H1 (cell line): ENCODE results near the gene URM1.

Source experiments
- CHD2 ChIP-seq: IDR thresholded peaks from 2 replicates; pipeline ENCODE4 v1.6.1; 2012; ENCODE audit warnings: low read length, improper control_type of control experiment
- EP300 ChIP-seq, 2 experiments: IDR thresholded peaks; 1 replicate in 1 of 2; 2 replicates in 1 of 2; pipeline ENCODE4 v1.6.1; 2011 to 2012; ENCODE audit warnings: low read depth in 2 of 2, low read length in 2 of 2, mild to moderate bottlenecking in 2 of 2, borderline replicate concordance in 1 of 2, inconsistent platforms in 1 of 2, moderate library complexity in 1 of 2
- EZH2 ChIP-seq: fragments of 200-600 bp; sonication (generic); IDR thresholded peaks from 2 replicates; pipeline ENCODE4 v1.7.1; 2012; ENCODE audit warnings: low read depth, mild to moderate bottlenecking, moderate library complexity, low read length, inconsistent platforms; ENCODE audit not compliant: severe bottlenecking
- POLR2A ChIP-seq, 2 experiments: IDR thresholded peaks; 1 replicate in 1 of 2; 2 replicates in 1 of 2; pipeline ENCODE4 v1.6.1; 2011; ENCODE audit warnings: low read depth in 2 of 2, low read length in 2 of 2, mild to moderate bottlenecking in 2 of 2; ENCODE audit errors: control extremely low read depth in 1 of 2
- POLR2AphosphoS5 ChIP-seq: IDR thresholded peaks from 2 replicates; pipeline ENCODE4 v1.6.1; 2011; ENCODE audit warnings: low read depth, low read length
- RFX5 ChIP-seq: IDR thresholded peaks from 2 replicates; pipeline ENCODE4 v1.6.1; 2011; ENCODE audit warnings: low read depth, low read length, improper control_type of control experiment, borderline replicate concordance
- SIX5 ChIP-seq: IDR thresholded peaks from 2 replicates; pipeline ENCODE4 v1.6.1; 2011; ENCODE audit warnings: mild to moderate bottlenecking, low read depth, low read length
- TAF7 ChIP-seq: optimal IDR thresholded peaks from 2 replicates; pipeline ENCODE3; 2011; ENCODE audit warnings: low read depth, mild to moderate bottlenecking, inconsistent platforms, low read length, moderate library complexity, borderline replicate concordance
- TEAD4 ChIP-seq: IDR thresholded peaks from 2 replicates; pipeline ENCODE4 v1.6.1; 2012; ENCODE audit warnings: low read depth, low read length, inconsistent platforms, mixed read lengths
- TF ChIP-seq, protein P1 (sequence below), 3 experiments: IDR thresholded peaks; 1 replicate in 2 of 3; 2 replicates in 1 of 3; pipeline versions ENCODE4 v1.5.1 to v1.6.1; 2011; ENCODE audit warnings: low read length in 3 of 3, mild to moderate bottlenecking in 3 of 3, inconsistent platforms in 2 of 3, low read depth in 1 of 3, moderate library complexity in 1 of 3; ENCODE audit not compliant: insufficient read depth in 1 of 3; ENCODE audit errors: control extremely low read depth in 1 of 3
- TF ChIP-seq, protein P2 (sequence below): IDR thresholded peaks from 2 replicates; pipeline ENCODE4 v1.6.1; 2012; ENCODE audit warnings: inconsistent platforms
- TF ChIP-seq, protein P3 (sequence below): fragments of 300-600 bp; sonication (generic); IDR thresholded peaks from 2 replicates; pipeline ENCODE4 v1.7.1; 2012; ENCODE audit warnings: low read length, moderate library complexity, mild to moderate bottlenecking, inconsistent platforms; ENCODE audit not compliant: insufficient replicate concordance

DNA sequence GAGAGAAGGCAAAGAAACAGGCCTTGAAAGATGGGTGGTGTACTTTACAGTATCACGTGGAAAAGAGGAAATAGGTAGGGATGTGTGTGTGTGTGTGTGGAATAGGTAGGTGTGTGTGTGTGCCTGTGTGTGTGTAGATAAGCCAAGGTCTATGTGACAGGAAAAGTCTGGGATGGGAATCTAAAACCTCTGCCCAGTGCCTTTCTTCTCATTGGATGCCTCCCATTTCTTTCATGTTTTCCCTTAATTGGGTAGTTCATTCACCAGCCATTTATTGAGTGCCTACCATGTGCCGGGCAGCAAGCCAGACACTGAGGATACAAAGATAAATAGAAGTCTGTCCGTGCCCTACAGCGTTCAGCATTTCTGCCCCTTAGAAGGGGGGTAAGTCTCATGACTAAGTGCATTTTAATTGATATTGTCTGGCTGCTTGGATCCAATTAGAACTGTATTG, 1.0 kb downstream of the URM1 start:
- TF ChIP-seq, protein P1, sequence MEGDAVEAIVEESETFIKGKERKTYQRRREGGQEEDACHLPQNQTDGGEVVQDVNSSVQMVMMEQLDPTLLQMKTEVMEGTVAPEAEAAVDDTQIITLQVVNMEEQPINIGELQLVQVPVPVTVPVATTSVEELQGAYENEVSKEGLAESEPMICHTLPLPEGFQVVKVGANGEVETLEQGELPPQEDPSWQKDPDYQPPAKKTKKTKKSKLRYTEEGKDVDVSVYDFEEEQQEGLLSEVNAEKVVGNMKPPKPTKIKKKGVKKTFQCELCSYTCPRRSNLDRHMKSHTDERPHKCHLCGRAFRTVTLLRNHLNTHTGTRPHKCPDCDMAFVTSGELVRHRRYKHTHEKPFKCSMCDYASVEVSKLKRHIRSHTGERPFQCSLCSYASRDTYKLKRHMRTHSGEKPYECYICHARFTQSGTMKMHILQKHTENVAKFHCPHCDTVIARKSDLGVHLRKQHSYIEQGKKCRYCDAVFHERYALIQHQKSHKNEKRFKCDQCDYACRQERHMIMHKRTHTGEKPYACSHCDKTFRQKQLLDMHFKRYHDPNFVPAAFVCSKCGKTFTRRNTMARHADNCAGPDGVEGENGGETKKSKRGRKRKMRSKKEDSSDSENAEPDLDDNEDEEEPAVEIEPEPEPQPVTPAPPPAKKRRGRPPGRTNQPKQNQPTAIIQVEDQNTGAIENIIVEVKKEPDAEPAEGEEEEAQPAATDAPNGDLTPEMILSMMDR (IDR thresholded peaks at IDR 0.05; ENCODE audit: control extremely low read depth in 1 of 3, insufficient read depth in 1 of 3, low read depth in 1 of 3, low read length in 3 of 3), result no peak
- TF ChIP-seq EZH2, result no peak
- TF ChIP-seq SIX5, result no peak
- no peak for TF ChIP-seq POLR2A (IDR thresholded peaks at IDR 0.05; ENCODE audit: control extremely low read depth in 1 of 2, low read depth in 2 of 2, low read length in 2 of 2)
- TF ChIP-seq, protein P2, sequence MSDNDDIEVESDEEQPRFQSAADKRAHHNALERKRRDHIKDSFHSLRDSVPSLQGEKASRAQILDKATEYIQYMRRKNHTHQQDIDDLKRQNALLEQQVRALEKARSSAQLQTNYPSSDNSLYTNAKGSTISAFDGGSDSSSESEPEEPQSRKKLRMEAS, result no peak
- no peak for TF ChIP-seq EP300 (IDR thresholded peaks at IDR 0.05; ENCODE audit: borderline replicate concordance in 1 of 2, low read depth in 2 of 2, low read length in 2 of 2)
- TF ChIP-seq TAF7, result no peak
- TF ChIP-seq, protein P3, sequence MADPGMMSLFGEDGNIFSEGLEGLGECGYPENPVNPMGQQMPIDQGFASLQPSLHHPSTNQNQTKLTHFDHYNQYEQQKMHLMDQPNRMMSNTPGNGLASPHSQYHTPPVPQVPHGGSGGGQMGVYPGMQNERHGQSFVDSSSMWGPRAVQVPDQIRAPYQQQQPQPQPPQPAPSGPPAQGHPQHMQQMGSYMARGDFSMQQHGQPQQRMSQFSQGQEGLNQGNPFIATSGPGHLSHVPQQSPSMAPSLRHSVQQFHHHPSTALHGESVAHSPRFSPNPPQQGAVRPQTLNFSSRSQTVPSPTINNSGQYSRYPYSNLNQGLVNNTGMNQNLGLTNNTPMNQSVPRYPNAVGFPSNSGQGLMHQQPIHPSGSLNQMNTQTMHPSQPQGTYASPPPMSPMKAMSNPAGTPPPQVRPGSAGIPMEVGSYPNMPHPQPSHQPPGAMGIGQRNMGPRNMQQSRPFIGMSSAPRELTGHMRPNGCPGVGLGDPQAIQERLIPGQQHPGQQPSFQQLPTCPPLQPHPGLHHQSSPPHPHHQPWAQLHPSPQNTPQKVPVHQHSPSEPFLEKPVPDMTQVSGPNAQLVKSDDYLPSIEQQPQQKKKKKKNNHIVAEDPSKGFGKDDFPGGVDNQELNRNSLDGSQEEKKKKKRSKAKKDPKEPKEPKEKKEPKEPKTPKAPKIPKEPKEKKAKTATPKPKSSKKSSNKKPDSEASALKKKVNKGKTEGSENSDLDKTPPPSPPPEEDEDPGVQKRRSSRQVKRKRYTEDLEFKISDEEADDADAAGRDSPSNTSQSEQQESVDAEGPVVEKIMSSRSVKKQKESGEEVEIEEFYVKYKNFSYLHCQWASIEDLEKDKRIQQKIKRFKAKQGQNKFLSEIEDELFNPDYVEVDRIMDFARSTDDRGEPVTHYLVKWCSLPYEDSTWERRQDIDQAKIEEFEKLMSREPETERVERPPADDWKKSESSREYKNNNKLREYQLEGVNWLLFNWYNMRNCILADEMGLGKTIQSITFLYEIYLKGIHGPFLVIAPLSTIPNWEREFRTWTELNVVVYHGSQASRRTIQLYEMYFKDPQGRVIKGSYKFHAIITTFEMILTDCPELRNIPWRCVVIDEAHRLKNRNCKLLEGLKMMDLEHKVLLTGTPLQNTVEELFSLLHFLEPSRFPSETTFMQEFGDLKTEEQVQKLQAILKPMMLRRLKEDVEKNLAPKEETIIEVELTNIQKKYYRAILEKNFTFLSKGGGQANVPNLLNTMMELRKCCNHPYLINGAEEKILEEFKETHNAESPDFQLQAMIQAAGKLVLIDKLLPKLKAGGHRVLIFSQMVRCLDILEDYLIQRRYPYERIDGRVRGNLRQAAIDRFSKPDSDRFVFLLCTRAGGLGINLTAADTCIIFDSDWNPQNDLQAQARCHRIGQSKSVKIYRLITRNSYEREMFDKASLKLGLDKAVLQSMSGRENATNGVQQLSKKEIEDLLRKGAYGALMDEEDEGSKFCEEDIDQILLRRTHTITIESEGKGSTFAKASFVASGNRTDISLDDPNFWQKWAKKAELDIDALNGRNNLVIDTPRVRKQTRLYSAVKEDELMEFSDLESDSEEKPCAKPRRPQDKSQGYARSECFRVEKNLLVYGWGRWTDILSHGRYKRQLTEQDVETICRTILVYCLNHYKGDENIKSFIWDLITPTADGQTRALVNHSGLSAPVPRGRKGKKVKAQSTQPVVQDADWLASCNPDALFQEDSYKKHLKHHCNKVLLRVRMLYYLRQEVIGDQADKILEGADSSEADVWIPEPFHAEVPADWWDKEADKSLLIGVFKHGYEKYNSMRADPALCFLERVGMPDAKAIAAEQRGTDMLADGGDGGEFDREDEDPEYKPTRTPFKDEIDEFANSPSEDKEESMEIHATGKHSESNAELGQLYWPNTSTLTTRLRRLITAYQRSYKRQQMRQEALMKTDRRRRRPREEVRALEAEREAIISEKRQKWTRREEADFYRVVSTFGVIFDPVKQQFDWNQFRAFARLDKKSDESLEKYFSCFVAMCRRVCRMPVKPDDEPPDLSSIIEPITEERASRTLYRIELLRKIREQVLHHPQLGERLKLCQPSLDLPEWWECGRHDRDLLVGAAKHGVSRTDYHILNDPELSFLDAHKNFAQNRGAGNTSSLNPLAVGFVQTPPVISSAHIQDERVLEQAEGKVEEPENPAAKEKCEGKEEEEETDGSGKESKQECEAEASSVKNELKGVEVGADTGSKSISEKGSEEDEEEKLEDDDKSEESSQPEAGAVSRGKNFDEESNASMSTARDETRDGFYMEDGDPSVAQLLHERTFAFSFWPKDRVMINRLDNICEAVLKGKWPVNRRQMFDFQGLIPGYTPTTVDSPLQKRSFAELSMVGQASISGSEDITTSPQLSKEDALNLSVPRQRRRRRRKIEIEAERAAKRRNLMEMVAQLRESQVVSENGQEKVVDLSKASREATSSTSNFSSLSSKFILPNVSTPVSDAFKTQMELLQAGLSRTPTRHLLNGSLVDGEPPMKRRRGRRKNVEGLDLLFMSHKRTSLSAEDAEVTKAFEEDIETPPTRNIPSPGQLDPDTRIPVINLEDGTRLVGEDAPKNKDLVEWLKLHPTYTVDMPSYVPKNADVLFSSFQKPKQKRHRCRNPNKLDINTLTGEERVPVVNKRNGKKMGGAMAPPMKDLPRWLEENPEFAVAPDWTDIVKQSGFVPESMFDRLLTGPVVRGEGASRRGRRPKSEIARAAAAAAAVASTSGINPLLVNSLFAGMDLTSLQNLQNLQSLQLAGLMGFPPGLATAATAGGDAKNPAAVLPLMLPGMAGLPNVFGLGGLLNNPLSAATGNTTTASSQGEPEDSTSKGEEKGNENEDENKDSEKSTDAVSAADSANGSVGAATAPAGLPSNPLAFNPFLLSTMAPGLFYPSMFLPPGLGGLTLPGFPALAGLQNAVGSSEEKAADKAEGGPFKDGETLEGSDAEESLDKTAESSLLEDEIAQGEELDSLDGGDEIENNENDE, result no peak
- no peak for TF ChIP-seq POLR2AphosphoS5
- TF ChIP-seq RFX5, result no peak
- TF ChIP-seq CHD2, result no peak
- TF ChIP-seq TEAD4, result no peak
